ENCODE data around the gene SELENOP.
A peak's percentile ranks its signal among the peaks of the same experiment; 100 is the strongest.
"Not testable (repeated sequence)": the region's sequence is repeated elsewhere in the genome, so short reads cannot be mapped to it uniquely, and the experiment has no call there.

The SELENOP gene

GRCh38 chr5:42811591-42812446 lies at the start of gene SELENOP:
Gene SELENOP, minus strand, starts transcription at chr5:42811892. Its CDS starts 3,539 bp downstream, at chr5:42808353.
- H3K27ac Mint-ChIP-seq, result peak within 1 kb of the TSS; percentile 5
- no peaks in the 10 kb centered on the region for H3K4me1 Mint-ChIP-seq
- ATAC-seq (no peak), DNase-seq (ENCODE audit: low spot score in 2 of 2) (no peak)
- no peaks in the 10 kb centered on the region for H3K9me3 Mint-ChIP-seq
- H3K36me3 Mint-ChIP-seq, result no peaks in the 10 kb centered on the region
- H3K4me3 Mint-ChIP-seq, result no peak within 1 kb of the TSS

- Mint-ChIP-seq H3K4me3 (no peak overlapping the region), H3K9me3 (peaks cover 3% of the 10 kb centered on the region), H3K4me1 (no peaks in the 10 kb centered on the region), H3K36me3 (no peaks in the 10 kb centered on the region), H3K27ac (no peak overlapping the region)
- no peak for DNase-seq (ENCODE audit: low spot score in 2 of 2)
- ATAC-seq, result no peak
Observed at GRCh38 chr5:42858687-42859086, 47.0 kb upstream of the SELENOP start.

GRCh38 chr5:42858031-42858643 lies 46.4 kb upstream of the SELENOP start:
- DNase-seq (ENCODE audit: low spot score in 2 of 2) (no peak), ATAC-seq (no peak)
- no peaks in the 10 kb centered on the region for H3K36me3 Mint-ChIP-seq
- H3K27ac Mint-ChIP-seq, result no peak overlapping the region
- H3K4me3 Mint-ChIP-seq, result no peak overlapping the region
- peaks cover 3% of the 10 kb centered on the region for H3K9me3 Mint-ChIP-seq
- H3K4me1 Mint-ChIP-seq, result no peaks in the 10 kb centered on the region

GRCh38 chr5:42855811-42856210 lies 44.1 kb upstream of the SELENOP start:
- H3K4me1 Mint-ChIP-seq, result no peaks in the 10 kb centered on the region
- H3K36me3 Mint-ChIP-seq, result no peaks in the 10 kb centered on the region
- no peak overlapping the region for H3K4me3 Mint-ChIP-seq
- H3K9me3 Mint-ChIP-seq, result no peaks in the 10 kb centered on the region
- no peak for ATAC-seq
- no peak overlapping the region for H3K27ac Mint-ChIP-seq
- DNase-seq (ENCODE audit: low spot score in 2 of 2), result no peak

GRCh38 chr5:42855386-42855785 lies 43.7 kb upstream of the SELENOP start:
- H3K4me1 Mint-ChIP-seq, result no peaks in the 10 kb centered on the region
- H3K9me3 Mint-ChIP-seq, result no peaks in the 10 kb centered on the region
- H3K27ac Mint-ChIP-seq, result no peak overlapping the region
- H3K4me3 Mint-ChIP-seq, result no peak overlapping the region
- no peaks in the 10 kb centered on the region for H3K36me3 Mint-ChIP-seq
- DNase-seq (ENCODE audit: low spot score in 2 of 2), result no peak
- no peak for ATAC-seq

GRCh38 chr5:42854795-42855194 lies 43.1 kb upstream of the SELENOP start:
- no peaks in the 10 kb centered on the region for H3K9me3 Mint-ChIP-seq
- no peak overlapping the region for H3K27ac Mint-ChIP-seq
- no peak overlapping the region for H3K4me3 Mint-ChIP-seq
- no peaks in the 10 kb centered on the region for H3K4me1 Mint-ChIP-seq
- ATAC-seq (peak; percentile 57), DNase-seq (ENCODE audit: low spot score in 2 of 2) (no peak)
- no peaks in the 10 kb centered on the region for H3K36me3 Mint-ChIP-seq

- ATAC-seq (no peak), DNase-seq (ENCODE audit: low spot score in 2 of 2) (no peak)
- H3K27ac Mint-ChIP-seq, result no peak overlapping the region
- H3K36me3 Mint-ChIP-seq, result no peaks in the 10 kb centered on the region
- H3K4me1 Mint-ChIP-seq, result no peaks in the 10 kb centered on the region
- no peak overlapping the region for H3K4me3 Mint-ChIP-seq
- no peaks in the 10 kb centered on the region for H3K9me3 Mint-ChIP-seq
Observed at GRCh38 chr5:42852826-42853225, 41.1 kb upstream of the SELENOP start.

- Mint-ChIP-seq H3K36me3 (no peaks in the 10 kb centered on the region), H3K9me3 (no peaks in the 10 kb centered on the region), H3K27ac (no peak overlapping the region), H3K4me1 (no peaks in the 10 kb centered on the region), H3K4me3 (no peak overlapping the region)
- DNase-seq (ENCODE audit: low spot score in 2 of 2), result no peak
- ATAC-seq, result peak; percentile 89
Observed at GRCh38 chr5:42851481-42851880, 39.8 kb upstream of the SELENOP start.

GRCh38 chr5:42848545-42848944 lies 36.9 kb upstream of the SELENOP start:
- no peaks in the 10 kb centered on the region for H3K36me3 Mint-ChIP-seq
- no peaks in the 10 kb centered on the region for H3K4me1 Mint-ChIP-seq
- no peaks in the 10 kb centered on the region for H3K9me3 Mint-ChIP-seq
- ATAC-seq (no peak), DNase-seq (ENCODE audit: low spot score in 2 of 2) (no peak)
- no peak overlapping the region for H3K27ac Mint-ChIP-seq
- H3K4me3 Mint-ChIP-seq, result no peak overlapping the region

- H3K27ac Mint-ChIP-seq; H3K4me1 Mint-ChIP-seq; DNase-seq (ENCODE audit: low spot score in 2 of 2); ATAC-seq; H3K36me3 Mint-ChIP-seq; H3K4me3 Mint-ChIP-seq; H3K9me3 Mint-ChIP-seq: not testable (repeated sequence)
Observed at GRCh38 chr5:42844408-42844807, 32.7 kb upstream of the SELENOP start.

GRCh38 chr5:42843675-42844292 lies 32.1 kb upstream of the SELENOP start:
- no peak overlapping the region for H3K4me3 Mint-ChIP-seq
- no peaks in the 10 kb centered on the region for H3K9me3 Mint-ChIP-seq

GRCh38 chr5:42842921-42843641 lies 31.4 kb upstream of the SELENOP start:
- no peaks in the 10 kb centered on the region for H3K4me1 Mint-ChIP-seq
- no peaks in the 10 kb centered on the region for H3K36me3 Mint-ChIP-seq
- no peak overlapping the region for H3K4me3 Mint-ChIP-seq
- DNase-seq (ENCODE audit: low spot score in 2 of 2), result no peak
- no peaks in the 10 kb centered on the region for H3K9me3 Mint-ChIP-seq
- no peak for ATAC-seq
- no peak overlapping the region for H3K27ac Mint-ChIP-seq

More at GRCh38 chr5:42843675-42844292, 32.1 kb upstream of the SELENOP start:
- ATAC-seq (no peak), DNase-seq (ENCODE audit: low spot score in 2 of 2) (no peak)
- H3K27ac Mint-ChIP-seq, result no peak overlapping the region
- H3K4me1 Mint-ChIP-seq, result no peaks in the 10 kb centered on the region
- H3K36me3 Mint-ChIP-seq, result no peaks in the 10 kb centered on the region

- no peak for DNase-seq (ENCODE audit: low spot score in 2 of 2)
- Mint-ChIP-seq H3K4me3 (no peak overlapping the region), H3K9me3 (no peaks in the 10 kb centered on the region), H3K4me1 (no peaks in the 10 kb centered on the region), H3K27ac (no peak overlapping the region), H3K36me3 (no peaks in the 10 kb centered on the region)
- ATAC-seq, result no peak
Observed at GRCh38 chr5:42840842-42841567, 29.3 kb upstream of the SELENOP start.

- Mint-ChIP-seq H3K4me3 (no peak overlapping the region), H3K9me3 (no peaks in the 10 kb centered on the region), H3K4me1 (no peaks in the 10 kb centered on the region), H3K27ac (no peak overlapping the region), H3K36me3 (no peaks in the 10 kb centered on the region)
- no peak for ATAC-seq
- no peak for DNase-seq (ENCODE audit: low spot score in 2 of 2)
Observed at GRCh38 chr5:42840269-42840668, 28.6 kb upstream of the SELENOP start.

- no peaks in the 10 kb centered on the region for H3K9me3 Mint-ChIP-seq
- H3K4me1 Mint-ChIP-seq, result no peaks in the 10 kb centered on the region
- ATAC-seq (no peak), DNase-seq (ENCODE audit: low spot score in 2 of 2) (no peak)
- H3K4me3 Mint-ChIP-seq, result no peak overlapping the region
- no peak overlapping the region for H3K27ac Mint-ChIP-seq
- H3K36me3 Mint-ChIP-seq, result no peaks in the 10 kb centered on the region
Observed at GRCh38 chr5:42839196-42839595, 27.5 kb upstream of the SELENOP start.

Measured in stimulated activated effector memory CD8-positive, alpha-beta T cell treated with anti-CD3 and anti-CD28 coated beads, Interleukin-12 subunit alpha, Interleukin-12 subunit beta, amount 100 ng/mL, for 72 hours (primary cell).